IPS DF 6.9 (cell line): ENCODE data around the gene NUAK2.

Source experiments
- DNase-seq: peaks from one replicate; pipeline ENCODE4 v3.0.0-alpha.2; 2013; ENCODE audit warnings: low read depth, low spot score
- H3K27ac ChIP-seq: one replicate; pipeline ENCODE4 v1.5.1; 2013; ENCODE audit warnings: low read length, control low read depth
- H3K27me3 ChIP-seq: 2 replicates; pipeline ENCODE4 v1.6.1; 2013; ENCODE audit warnings: mild to moderate bottlenecking, low read length; ENCODE audit not compliant: control insufficient read depth, insufficient read depth
- H3K36me3 ChIP-seq: 2 replicates; pipeline ENCODE4 v1.6.1; 2013; ENCODE audit warnings: low read length; ENCODE audit not compliant: control insufficient read depth, insufficient read depth
- H3K4me1 ChIP-seq: 2 replicates; pipeline ENCODE4 v1.6.1; 2013; ENCODE audit warnings: low read length; ENCODE audit not compliant: control insufficient read depth, insufficient read depth
- H3K4me3 ChIP-seq: 2 replicates; pipeline ENCODE4 v1.5.1; 2013; ENCODE audit warnings: mild to moderate bottlenecking, low read length
- H3K9me3 ChIP-seq: 2 replicates; pipeline ENCODE4 v1.6.1; 2013; ENCODE audit warnings: low read length, inconsistent platforms; ENCODE audit not compliant: control insufficient read depth, insufficient read depth
- WGBS: extraction: QIAGEN DNeasy Blood & Tissue Kit; methylation state at CpG from one replicate; pipeline ENCODE4 v1.1.7; 2013; ENCODE audit warnings: mixed read lengths, missing lambda C conversion rate; ENCODE audit not compliant: insufficient read length, insufficient coverage; 5-methylcytosine and 5-hydroxymethylcytosine counted together

Gene NUAK2

DNA sequence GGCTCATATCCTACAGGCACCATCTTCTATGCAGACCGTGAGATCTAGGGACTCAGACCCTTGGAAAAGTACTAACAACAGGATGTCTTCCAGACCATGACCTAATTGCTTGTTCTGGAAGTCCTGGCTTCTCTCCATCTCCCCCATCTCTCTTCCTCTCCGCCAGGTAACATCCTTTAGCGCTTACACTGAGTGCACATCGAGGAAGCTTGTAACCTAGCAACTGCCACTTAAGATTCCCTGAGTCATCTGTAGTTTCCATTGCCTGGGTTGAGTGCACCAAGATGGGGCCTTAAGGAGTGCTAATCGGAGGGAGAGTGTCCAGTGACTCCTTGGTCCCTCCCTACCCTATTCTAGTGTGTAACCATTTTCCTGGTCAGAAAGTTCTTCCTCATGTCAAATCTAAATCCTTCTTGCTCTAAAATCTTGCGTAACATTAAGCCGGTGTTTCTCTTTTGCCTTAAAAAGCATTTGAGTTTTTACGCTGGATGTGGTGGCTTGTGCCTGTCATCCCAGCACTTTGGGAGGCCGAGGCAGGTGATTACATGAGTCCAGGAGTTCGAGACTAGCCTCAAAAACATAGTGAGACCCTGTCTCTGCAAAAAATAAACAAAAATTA, 25.5 kb upstream of the NUAK2 start:
- Histone ChIP-seq H3K9me3 (no peaks in the 10 kb centered on the region), H3K4me1 (peaks cover 8% of the 10 kb centered on the region), H3K27me3 (peaks cover 8% of the 10 kb centered on the region; the same call in 1 of the 2 replicates), H3K4me3 (no peak overlapping the region), H3K36me3 (no peaks in the 10 kb centered on the region; the same call in 1 of the 2 replicates), H3K27ac (no peak overlapping the region)
- WGBS: no CpG with 5 or more reads among the region's 10 CpGs
- no peak for DNase-seq

DNA sequence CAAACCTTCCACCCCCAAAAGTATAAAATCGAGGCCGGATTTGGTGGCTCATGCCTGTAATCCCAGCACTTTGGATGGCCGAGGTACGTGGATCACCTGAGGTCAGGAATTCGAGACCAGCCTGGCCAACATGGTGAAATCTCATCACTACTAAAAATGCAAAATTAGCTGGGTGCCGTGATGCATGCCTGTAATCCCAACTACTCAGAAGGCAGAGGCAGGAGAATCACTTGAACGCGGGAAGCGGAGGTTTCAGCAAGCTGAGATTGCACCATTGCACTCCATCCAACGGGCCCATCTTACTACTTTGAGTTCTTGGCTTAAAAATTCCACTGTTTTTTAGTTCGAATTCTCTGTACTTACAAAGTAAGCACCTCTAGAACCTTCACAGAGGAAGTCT, 24.2 kb upstream of the NUAK2 start:
- DNase-seq: no peak
- no peak overlapping the region for H3K27ac ChIP-seq
- H3K4me3 ChIP-seq: no peak overlapping the region
- peaks cover 7% of the 10 kb centered on the region for H3K4me1 ChIP-seq
- H3K9me3 ChIP-seq: no peaks in the 10 kb centered on the region
- peaks cover 8% of the 10 kb centered on the region; the same call in 1 of the 2 replicates for H3K27me3 ChIP-seq
- WGBS: no CpG with 5 or more reads among the region's 11 CpGs
- H3K36me3 ChIP-seq: no peaks in the 10 kb centered on the region; the same call in 1 of the 2 replicates

- DNase-seq: no peak
- no peak overlapping the region for H3K27ac ChIP-seq
- WGBS: no CpG with 5 or more reads among the region's 59 CpGs
- H3K27me3 ChIP-seq: peaks cover 8% of the 10 kb centered on the region
- no peaks in the 10 kb centered on the region for H3K9me3 ChIP-seq
- H3K36me3 ChIP-seq: no peaks in the 10 kb centered on the region; the same call in 1 of the 2 replicates
- H3K4me1 ChIP-seq: peaks cover 3% of the 10 kb centered on the region; the same call in 1 of the 2 replicates
- peak overlapping the region; percentile 55; the same call in 1 of the 2 replicates for H3K4me3 ChIP-seq
Observed at GRCh38 chr1:205344066-205344928, 22.8 kb upstream of the NUAK2 start.

DNA sequence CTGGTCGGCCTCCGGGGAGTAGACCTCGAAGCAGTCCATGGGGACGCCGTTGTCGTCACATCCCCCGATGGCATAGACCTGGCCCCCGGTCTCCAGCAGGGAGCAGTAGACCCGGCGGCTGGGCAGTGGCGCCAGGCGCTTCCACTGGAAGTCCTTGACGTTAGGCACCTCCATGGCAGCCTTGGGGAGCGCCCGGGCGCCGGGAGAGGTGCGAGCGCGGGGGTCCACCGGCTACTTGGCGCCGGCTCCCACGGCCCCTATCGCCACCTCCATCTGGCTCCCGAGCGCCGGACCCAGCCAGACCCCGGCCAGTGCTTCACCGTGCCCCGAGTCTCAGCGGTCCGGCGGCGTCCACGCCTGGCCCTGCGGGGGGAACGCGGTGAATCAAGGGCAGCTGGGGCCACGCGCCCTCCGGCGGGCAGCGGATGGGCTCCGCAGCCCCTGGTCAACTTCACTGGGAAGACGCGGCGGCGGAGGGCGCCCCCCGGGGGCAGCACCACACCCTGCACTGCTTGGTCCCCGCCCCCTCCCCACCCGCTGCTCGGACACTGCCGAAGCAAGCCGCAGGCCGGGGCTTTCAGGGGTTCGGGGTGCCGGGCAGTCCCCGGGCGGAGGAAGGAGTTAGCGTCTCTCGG, 22.0 kb upstream of the NUAK2 start:
- no peak for DNase-seq
- peak overlapping the region; percentile 55; the same call in 1 of the 2 replicates for H3K4me3 ChIP-seq
- WGBS: no CpG with 5 or more reads among the region's 63 CpGs
- peaks cover 8% of the 10 kb centered on the region for H3K27me3 ChIP-seq
- no peaks in the 10 kb centered on the region; the same call in 1 of the 2 replicates for H3K36me3 ChIP-seq
- no peaks in the 10 kb centered on the region for H3K9me3 ChIP-seq
- peaks cover 3% of the 10 kb centered on the region; the same call in 1 of the 2 replicates for H3K4me1 ChIP-seq
- no peak overlapping the region for H3K27ac ChIP-seq

DNA sequence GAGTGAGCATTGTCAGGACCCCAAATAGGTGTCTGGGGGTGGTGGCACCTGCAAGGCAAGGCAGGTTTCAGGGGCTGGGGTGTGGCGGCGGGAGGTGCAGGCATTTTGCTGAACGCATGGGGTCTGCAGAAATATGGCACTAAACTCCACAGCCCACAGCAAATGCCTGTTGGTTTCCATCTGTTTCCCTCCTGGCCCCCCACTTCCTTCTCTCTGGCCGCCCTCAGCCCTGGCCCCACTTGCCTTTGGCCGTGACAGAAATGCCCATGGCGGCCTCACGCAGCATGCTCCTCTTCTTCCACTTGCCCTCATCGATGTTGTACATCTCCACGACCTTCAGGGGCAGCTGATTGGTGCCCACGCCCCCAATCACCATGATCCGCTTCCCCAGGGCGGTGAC, 21.4 kb upstream of the NUAK2 start:
- H3K27me3 ChIP-seq: peaks cover 8% of the 10 kb centered on the region
- WGBS: no CpG with 5 or more reads among the region's 12 CpGs
- H3K27ac ChIP-seq: no peak overlapping the region
- H3K4me1 ChIP-seq: peaks cover 4% of the 10 kb centered on the region; the same call in 1 of the 2 replicates
- DNase-seq: no peak
- peak overlapping the region; percentile 55; the same call in 1 of the 2 replicates for H3K4me3 ChIP-seq
- H3K9me3 ChIP-seq: no peaks in the 10 kb centered on the region
- no peaks in the 10 kb centered on the region; the same call in 1 of the 2 replicates for H3K36me3 ChIP-seq

DNA sequence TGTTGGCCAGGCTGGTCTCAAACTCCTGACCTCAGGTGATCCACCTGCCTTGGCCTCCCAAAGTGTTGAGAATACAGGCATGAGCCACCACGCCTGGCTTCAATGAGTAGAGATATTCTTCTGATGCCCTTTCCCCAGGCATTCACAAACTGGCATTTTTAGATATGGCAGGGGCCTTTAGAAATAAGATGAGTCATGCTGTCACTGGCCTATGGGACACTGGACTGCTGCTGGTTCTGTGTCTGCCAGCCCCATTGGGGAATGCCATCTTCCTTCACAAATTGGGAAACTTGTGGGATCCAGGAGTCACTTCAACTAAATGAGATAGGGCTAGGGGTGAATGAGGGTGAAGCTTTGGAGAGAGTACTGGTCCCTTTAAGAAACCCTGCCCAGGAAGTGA, 19.1 kb upstream of the NUAK2 start:
- WGBS: no CpG with 5 or more reads among the region's 1 CpG
- H3K27me3 ChIP-seq: peaks cover 9% of the 10 kb centered on the region
- no peaks in the 10 kb centered on the region; the same call in 1 of the 2 replicates for H3K36me3 ChIP-seq
- H3K4me3 ChIP-seq: no peak overlapping the region
- H3K4me1 ChIP-seq: peaks cover 7% of the 10 kb centered on the region; the same call in 1 of the 2 replicates
- no peaks in the 10 kb centered on the region for H3K9me3 ChIP-seq
- H3K27ac ChIP-seq: no peak overlapping the region
- no peak for DNase-seq

- no CpG with 5 or more reads among the region's 4 CpGs for WGBS
- peaks cover 9% of the 10 kb centered on the region for H3K27me3 ChIP-seq
Observed at GRCh38 chr1:205339717-205340116, 18.2 kb upstream of the NUAK2 start.

DNA sequence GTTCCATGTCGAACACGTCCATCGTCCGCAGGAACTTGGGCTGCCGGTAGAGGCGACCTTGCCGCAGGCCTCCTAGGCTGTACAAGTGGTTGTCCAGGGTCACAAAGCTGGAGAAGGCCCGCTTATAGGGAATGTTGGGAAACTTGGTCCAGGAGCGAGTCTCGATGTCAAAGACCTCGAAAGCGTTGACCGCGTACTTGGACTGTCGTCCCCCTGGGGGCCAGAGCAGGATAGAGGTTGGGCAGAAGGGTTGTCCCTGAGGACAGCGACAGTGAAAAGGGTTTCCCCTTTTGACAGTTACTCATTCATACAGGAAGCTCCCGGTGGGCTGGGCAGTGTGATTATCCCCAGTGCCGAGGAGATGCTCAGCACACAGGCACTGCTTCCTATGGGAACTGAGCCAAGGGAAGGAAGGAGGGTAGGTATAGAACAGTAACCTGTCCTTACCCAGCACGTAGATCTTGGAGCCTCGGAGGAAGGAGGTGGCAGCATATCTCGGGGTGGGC, 17.7 kb upstream of the NUAK2 start:
- Histone ChIP-seq H3K36me3 (no peaks in the 10 kb centered on the region; the same call in 1 of the 2 replicates), H3K4me1 (peaks cover 7% of the 10 kb centered on the region; the same call in 1 of the 2 replicates), H3K9me3 (no peaks in the 10 kb centered on the region), H3K4me3 (no peak overlapping the region), H3K27me3 (peaks cover 7% of the 10 kb centered on the region), H3K27ac (no peak overlapping the region)
- no peak for DNase-seq
- WGBS: no CpG with 5 or more reads among the region's 21 CpGs

More at GRCh38 chr1:205339717-205340116, 18.2 kb upstream of the NUAK2 start:
- Histone ChIP-seq H3K4me3 (no peak overlapping the region), H3K4me1 (peaks cover 7% of the 10 kb centered on the region; the same call in 1 of the 2 replicates), H3K27ac (no peak overlapping the region), H3K36me3 (no peaks in the 10 kb centered on the region; the same call in 1 of the 2 replicates), H3K9me3 (no peaks in the 10 kb centered on the region)
- no peak for DNase-seq

DNA sequence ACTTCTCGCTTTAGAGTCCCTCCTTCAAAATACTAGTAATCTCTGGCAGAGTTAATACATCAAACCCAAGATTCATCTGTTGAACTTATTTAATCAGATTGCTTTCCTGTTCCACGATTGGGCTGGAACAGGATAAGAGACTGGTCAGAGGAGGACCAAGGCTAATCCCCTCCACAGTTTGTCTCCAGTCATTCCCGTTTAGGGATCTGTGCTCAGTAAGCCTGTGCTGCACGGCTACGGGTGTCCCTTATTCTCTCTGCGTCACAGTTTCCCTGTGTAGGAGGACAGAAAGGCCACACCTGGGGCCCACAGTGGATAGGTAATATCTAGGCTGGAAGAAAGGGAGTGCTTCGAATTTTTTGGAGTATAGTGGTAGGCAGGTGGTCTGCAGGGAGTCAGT, 16.5 kb upstream of the NUAK2 start:
- peaks cover 4% of the 10 kb centered on the region; the same call in 1 of the 2 replicates for H3K4me1 ChIP-seq
- peaks cover 5% of the 10 kb centered on the region for H3K27me3 ChIP-seq
- no peaks in the 10 kb centered on the region for H3K9me3 ChIP-seq
- H3K36me3 ChIP-seq: no peaks in the 10 kb centered on the region; the same call in 1 of the 2 replicates
- no peak for DNase-seq
- H3K27ac ChIP-seq: no peak overlapping the region
- WGBS: no CpG with 5 or more reads among the region's 7 CpGs
- no peak overlapping the region for H3K4me3 ChIP-seq

DNA sequence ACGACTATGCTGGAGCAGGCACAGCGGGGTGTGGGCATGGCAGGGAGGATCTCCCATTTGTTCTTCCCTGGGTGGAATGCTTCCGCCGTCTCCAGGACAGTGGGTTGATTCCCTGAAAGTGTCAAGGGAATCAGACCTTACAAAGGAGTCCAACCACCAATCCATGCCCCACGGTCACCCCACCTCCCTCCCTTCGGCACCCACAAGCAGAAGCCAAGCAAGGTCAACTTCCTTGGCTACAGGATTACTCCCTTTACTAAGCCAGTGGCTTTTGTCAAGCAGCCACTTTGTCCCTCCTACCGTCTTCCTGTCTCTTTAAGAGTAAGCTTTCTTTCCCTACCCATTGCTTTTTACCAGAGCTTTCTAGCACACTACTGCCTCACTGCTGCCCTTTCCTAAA, 15.9 kb upstream of the NUAK2 start:
- WGBS: no CpG with 5 or more reads among the region's 7 CpGs
- no peaks in the 10 kb centered on the region for H3K9me3 ChIP-seq
- no peak overlapping the region for H3K27ac ChIP-seq
- DNase-seq: no peak
- H3K4me3 ChIP-seq: no peak overlapping the region
- H3K4me1 ChIP-seq: 0 out of 2 replicates have a peak, but pooled peaks cover 4% of the 10 kb centered on the region
- H3K36me3 ChIP-seq: no peaks in the 10 kb centered on the region
- H3K27me3 ChIP-seq: peaks cover 1% of the 10 kb centered on the region
